ENCODE results near the gene PRKG1.

The PRKG1 gene

GRCh38 chr10:51321980-51322379, 247.7 kb downstream of the PRKG1 start:
- no peaks in the 10 kb centered on the region for H3K27me3 ChIP-seq (ENCODE audit: low read length)

GRCh38 chr10:51325649-51326048, 251.4 kb downstream of the PRKG1 start:
- H3K36me3 ChIP-seq (ENCODE audit: low read length), result no peaks in the 10 kb centered on the region
- H3K79me2 ChIP-seq (ENCODE audit: insufficient read depth, low read length), result no peaks in the 10 kb centered on the region
- no peaks in the 10 kb centered on the region for H3K27me3 ChIP-seq (ENCODE audit: low read length)
- no peak overlapping the region for H2AFZ ChIP-seq (ENCODE audit: low read depth, low read length, severe bottlenecking)
- no peak overlapping the region for H3K4me3 ChIP-seq (ENCODE audit: insufficient read depth, low read length, poor library complexity, severe bottlenecking)
- H3K9me2 ChIP-seq (replicated peaks; ENCODE audit: insufficient read depth, low read length), result no peaks in the 10 kb centered on the region
- H3F3A ChIP-seq (ENCODE audit: insufficient read depth), result no peaks in the 10 kb centered on the region
- H3K9me3 ChIP-seq (ENCODE audit: insufficient read depth, low read length), result no peaks in the 10 kb centered on the region
- TF ChIP-seq EZH2phosphoT487 (conservative IDR thresholded peaks at IDR 0.05; ENCODE audit: low read length) (no peak), CTCF (IDR thresholded peaks at IDR 0.05; ENCODE audit: insufficient read depth, low read length, poor library complexity, severe bottlenecking) (no peak)
- no peak overlapping the region for H3K9ac ChIP-seq (ENCODE audit: low read length)
- no peak overlapping the region for H3K27ac ChIP-seq (ENCODE audit: low read depth, low read length)
- no peaks in the 10 kb centered on the region for H4K20me1 ChIP-seq (ENCODE audit: low read depth, low read length)
- no peak overlapping the region for H3K4me2 ChIP-seq (ENCODE audit: low read depth, low read length, poor library complexity, severe bottlenecking)

More at GRCh38 chr10:51321980-51322379, 247.7 kb downstream of the PRKG1 start:
- H3F3A ChIP-seq (ENCODE audit: insufficient read depth), result no peaks in the 10 kb centered on the region
- H2AFZ ChIP-seq (ENCODE audit: low read depth, low read length, severe bottlenecking), result no peak overlapping the region
- no peak for TF ChIP-seq EZH2phosphoT487 (conservative IDR thresholded peaks at IDR 0.05; ENCODE audit: low read length)
- no peak for TF ChIP-seq CTCF (IDR thresholded peaks at IDR 0.05; ENCODE audit: insufficient read depth, low read length, poor library complexity, severe bottlenecking)
- no peaks in the 10 kb centered on the region for H3K9me3 ChIP-seq (ENCODE audit: insufficient read depth, low read length)
- no peaks in the 10 kb centered on the region for H3K79me2 ChIP-seq (ENCODE audit: insufficient read depth, low read length)
- no peak overlapping the region for H3K4me3 ChIP-seq (ENCODE audit: insufficient read depth, low read length, poor library complexity, severe bottlenecking)
- H3K36me3 ChIP-seq (ENCODE audit: low read length), result no peaks in the 10 kb centered on the region
- H3K4me2 ChIP-seq (ENCODE audit: low read depth, low read length, poor library complexity, severe bottlenecking), result no peak overlapping the region
- no peak overlapping the region for H3K9ac ChIP-seq (ENCODE audit: low read length)
- H3K9me2 ChIP-seq (replicated peaks; ENCODE audit: insufficient read depth, low read length), result no peaks in the 10 kb centered on the region
- no peaks in the 10 kb centered on the region for H4K20me1 ChIP-seq (ENCODE audit: low read depth, low read length)
- no peak overlapping the region for H3K27ac ChIP-seq (ENCODE audit: low read depth, low read length)

- Histone ChIP-seq H3K27ac (ENCODE audit: low read depth, low read length) (no peak overlapping the region), H3K4me3 (ENCODE audit: insufficient read depth, low read length, poor library complexity, severe bottlenecking) (no peak overlapping the region), H3F3A (ENCODE audit: insufficient read depth) (no peaks in the 10 kb centered on the region), H3K36me3 (ENCODE audit: low read length) (no peaks in the 10 kb centered on the region), H3K4me2 (ENCODE audit: low read depth, low read length, poor library complexity, severe bottlenecking) (no peak overlapping the region), H3K9me2 (replicated peaks; ENCODE audit: insufficient read depth, low read length) (no peaks in the 10 kb centered on the region), H2AFZ (ENCODE audit: low read depth, low read length, severe bottlenecking) (no peak overlapping the region), H3K27me3 (ENCODE audit: low read length) (no peaks in the 10 kb centered on the region), H4K20me1 (ENCODE audit: low read depth, low read length) (no peaks in the 10 kb centered on the region), H3K9ac (ENCODE audit: low read length) (no peak overlapping the region), H3K79me2 (ENCODE audit: insufficient read depth, low read length) (no peaks in the 10 kb centered on the region), H3K9me3 (ENCODE audit: insufficient read depth, low read length) (no peaks in the 10 kb centered on the region)
- no peak for TF ChIP-seq EZH2phosphoT487 (conservative IDR thresholded peaks at IDR 0.05; ENCODE audit: low read length)
- TF ChIP-seq CTCF (IDR thresholded peaks at IDR 0.05; ENCODE audit: insufficient read depth, low read length, poor library complexity, severe bottlenecking), result no peak
These were observed 251.9 kb downstream of the PRKG1 start for GRCh38 chr10:51326174-51326573.
